Colonic mucosa (tissue), 4 donors: ENCODE measurements around the gene GAK. TPM values are rescaled to one million over a fixed set of nuclear protein-coding genes. Genes with fewer than 3 reads are reported as not detected.

Source experiments
- DNase-seq: peaks from one replicate; pipeline ENCODE4 v3.0.0-alpha.2; 2020
- H3K27ac ChIP-seq: fragments of 200-600 bp; one replicate; pipeline ENCODE4 v1.8.0; 2021
- H3K27me3 ChIP-seq: fragments of 200-600 bp; one replicate; pipeline ENCODE4 v1.8.0; 2021
- H3K36me3 ChIP-seq: fragments of 200-600 bp; one replicate; pipeline ENCODE4 v1.8.0; 2021
- H3K4me1 ChIP-seq: fragments of 200-600 bp; one replicate; pipeline ENCODE4 v1.8.0; 2021; ENCODE audit warnings: mild to moderate bottlenecking
- H3K4me3 ChIP-seq: fragments of 200-600 bp; one replicate; pipeline ENCODE4 v1.8.0; 2021
- H3K9ac ChIP-seq, 2 donors: one replicate each; pipeline ENCODE4 v1.7.0; 2013; ENCODE audit warnings: control low read depth in 2 of 2, low read depth in 2 of 2, low read length in 2 of 2
- H3K9me3 ChIP-seq: fragments of 200-600 bp; one replicate; pipeline ENCODE4 v1.8.0; 2021
- CTCF ChIP-seq: fragments of 200-600 bp; IDR thresholded peaks from one replicate; pipeline ENCODE4 v1.8.0; 2022; ENCODE audit warnings: antibody characterized with exemption, mild to moderate bottlenecking
- intact Hi-C: fragments of 100-400 bp; cut with DNase I; formaldehyde crosslinking; loops from one replicate; pipeline ENCODE4 v1.14.1; 2022
- total RNA-seq, 2 donors: library from RNA; stranded (reverse); fragmentation: NEBNext Ultra II Directional in 1 of 2; extraction: Animal tissue kit (Norgen Biotek cat#: 25700) in 1 of 2; gene quantifications; one replicate each; pipeline ENCODE4 v1.2.1, GENCODE V29; 2021
- donor health status: healthy.
- donor health status: DM: no; HTN: no; CAD: no.
- donor health status: DM: no; HTN: no; CAD: no.

GAK gene
- total RNA-seq, 2 donors from 2014 or later: 198 to 266 TPM

DNA sequence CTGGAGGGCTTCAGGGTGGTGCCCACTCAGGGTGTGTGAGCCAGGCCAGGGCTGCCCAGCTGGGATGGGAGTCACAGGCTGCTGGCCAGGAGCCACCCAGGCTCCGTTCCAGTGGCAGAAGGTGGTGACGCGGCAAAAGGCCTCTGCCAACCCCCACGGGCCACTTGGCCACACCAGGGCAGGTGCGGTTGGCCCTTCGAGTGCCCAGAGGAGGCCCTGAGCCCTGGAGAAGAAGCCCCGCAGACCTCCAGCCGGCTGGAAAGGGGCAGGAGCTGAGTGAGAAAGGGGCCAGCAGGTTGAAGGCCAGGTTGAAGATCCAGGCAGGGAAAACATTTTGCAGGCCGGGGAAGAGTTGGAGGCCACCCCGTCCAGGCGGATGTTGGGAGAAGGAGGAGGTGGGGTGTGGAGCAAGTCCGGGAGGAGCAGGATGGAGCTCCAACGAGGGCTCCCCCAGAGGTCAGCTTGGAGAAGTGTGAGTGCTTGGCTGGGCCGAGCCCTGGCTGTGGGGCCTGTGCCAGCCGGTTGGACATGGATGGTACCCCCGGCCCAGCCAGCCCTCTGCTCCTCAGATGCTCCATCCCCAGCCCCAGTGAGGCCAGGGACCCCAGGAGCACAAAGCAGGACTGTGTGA is 103.4 kb downstream of the GAK start:
- intact Hi-C loops: no loop called here
- no peak for TF ChIP-seq CTCF
- Histone ChIP-seq H3K4me3 (no peak overlapping the region), H3K9ac (no peak overlapping the region), H3K4me1 (peaks cover 4% of the 10 kb centered on the region), H3K36me3 (no peaks in the 10 kb centered on the region), H3K27me3 (peaks cover 37% of the 10 kb centered on the region), H3K27ac (no peak overlapping the region), H3K9me3 (no peaks in the 10 kb centered on the region)
- DNase-seq: no peak

GRCh38 chr4:827209-828081 is 104.7 kb downstream of the GAK start:
- H3K9ac ChIP-seq: no peak overlapping the region
- peaks cover 4% of the 10 kb centered on the region for H3K4me1 ChIP-seq
- H3K36me3 ChIP-seq: no peaks in the 10 kb centered on the region
- H3K27ac ChIP-seq: no peak overlapping the region
- no peaks in the 10 kb centered on the region for H3K9me3 ChIP-seq
- intact Hi-C loops: no loop called here
- no peak for DNase-seq
- no peak overlapping the region for H3K4me3 ChIP-seq
- peaks cover 37% of the 10 kb centered on the region for H3K27me3 ChIP-seq
- TF ChIP-seq CTCF: no peak

GRCh38 chr4:826508-827208 is 105.5 kb downstream of the GAK start:
- H3K9ac ChIP-seq: no peak overlapping the region
- no peaks in the 10 kb centered on the region for H3K36me3 ChIP-seq
- no peak overlapping the region for H3K4me3 ChIP-seq
- no peaks in the 10 kb centered on the region for H3K9me3 ChIP-seq
- peaks cover 37% of the 10 kb centered on the region for H3K27me3 ChIP-seq
- intact Hi-C loops: no loop called here
- no peak for DNase-seq
- no peak for TF ChIP-seq CTCF
- H3K4me1 ChIP-seq: peaks cover 4% of the 10 kb centered on the region
- H3K27ac ChIP-seq: no peak overlapping the region

DNA sequence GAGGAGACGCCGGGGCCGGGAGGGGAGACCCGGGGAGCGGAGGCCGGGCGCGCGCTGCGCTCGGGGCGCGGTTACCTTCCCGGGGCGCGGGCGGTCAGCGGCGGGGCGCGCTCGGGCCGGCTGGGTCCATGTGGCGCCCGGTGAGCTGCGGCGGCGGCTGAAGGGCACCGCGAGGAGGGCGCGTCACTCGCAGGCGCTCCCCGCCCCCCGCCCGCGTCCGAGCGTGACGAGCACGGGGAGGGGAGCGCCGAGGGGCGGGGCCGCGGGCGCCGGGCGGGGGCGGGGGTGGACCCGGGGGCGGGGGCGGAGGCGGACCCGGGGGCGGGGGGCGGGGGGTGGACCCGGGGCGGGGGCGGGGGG is 106.2 kb downstream of the GAK start, which contains the start of gene CPLX1:
CPLX1 (minus strand) TSS at position 159 of the 360 bp plus-strand sequence. CDS start 1,607 bp downstream, outside the sequence.
- intact Hi-C loops: no loop called here
- H3K9me3 ChIP-seq: no peaks in the 10 kb centered on the region
- DNase-seq: no peak
- H3K4me3 ChIP-seq: peak within 1 kb of the TSS; percentile 27
- H3K27me3 ChIP-seq: peaks cover 37% of the 10 kb centered on the region
- TF ChIP-seq CTCF: no peak
- H3K36me3 ChIP-seq: no peaks in the 10 kb centered on the region
- no peak within 1 kb of the TSS for H3K9ac ChIP-seq
- H3K27ac ChIP-seq: no peak within 1 kb of the TSS
- H3K4me1 ChIP-seq: peaks cover 4% of the 10 kb centered on the region
